Measurements from ENCODE around the gene INSC. TPM values are rescaled to one million over a fixed set of nuclear protein-coding genes. Genes with fewer than 3 reads are reported as not detected.

INSC gene
- total RNA-seq, 2 experiments from 2014 or later: 0.23 to 0.25 TPM

DNA sequence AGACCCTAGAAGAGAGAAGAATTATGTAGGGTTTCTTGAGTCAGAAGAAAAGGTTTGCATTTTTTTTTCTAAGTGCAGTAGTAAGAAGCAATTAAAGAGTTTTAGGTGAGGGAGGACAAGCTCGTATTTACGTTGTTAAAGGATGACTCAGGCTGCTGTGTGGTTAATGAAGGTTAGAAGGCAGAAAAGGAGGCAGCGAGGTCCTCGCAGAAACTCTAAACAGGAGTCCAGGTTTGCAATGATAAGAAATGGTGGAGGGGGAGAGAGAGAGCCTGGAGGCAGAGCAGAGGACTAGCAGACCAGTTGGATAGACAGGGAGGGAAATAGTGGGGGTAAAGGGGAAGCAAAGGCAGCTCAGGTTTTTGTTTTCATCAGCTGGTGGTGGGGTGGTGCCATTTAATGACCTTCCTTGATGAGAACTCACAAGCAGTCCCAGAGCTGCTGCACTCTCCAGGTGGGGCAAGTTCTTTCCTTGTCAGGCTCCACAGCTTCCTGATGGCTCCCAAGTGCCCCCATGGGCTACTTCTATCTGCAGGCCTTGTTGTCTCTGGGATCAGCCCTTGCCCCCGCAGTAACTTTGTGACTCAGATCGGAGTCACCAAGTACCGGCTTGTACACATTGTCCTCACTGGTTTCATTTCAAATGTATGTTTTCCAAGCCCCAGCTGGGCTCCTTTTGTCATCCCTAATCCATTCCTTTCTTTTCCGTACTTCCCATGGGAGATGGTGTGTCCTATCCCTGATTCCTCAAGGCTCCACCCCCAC is 8.3 kb upstream of the INSC start:
- CTCF ChIA-PET: interaction anchor here (1.2 kb wide), 1 partner anchor 31 kb away, joined by 3 read pairs; no protein-coding TSS in a partner anchor
- POLR2A ChIA-PET: no interaction called here

- ChIA-PET CTCF (no interaction called here), POLR2A (no interaction called here)
These were observed 6.8 kb upstream of the INSC start for GRCh38 chr11:15107730-15108515.

GRCh38 chr11:15108592-15109130 is 6.1 kb upstream of the INSC start:
- CTCF ChIA-PET: no interaction called here
- POLR2A ChIA-PET: no interaction called here

DNA sequence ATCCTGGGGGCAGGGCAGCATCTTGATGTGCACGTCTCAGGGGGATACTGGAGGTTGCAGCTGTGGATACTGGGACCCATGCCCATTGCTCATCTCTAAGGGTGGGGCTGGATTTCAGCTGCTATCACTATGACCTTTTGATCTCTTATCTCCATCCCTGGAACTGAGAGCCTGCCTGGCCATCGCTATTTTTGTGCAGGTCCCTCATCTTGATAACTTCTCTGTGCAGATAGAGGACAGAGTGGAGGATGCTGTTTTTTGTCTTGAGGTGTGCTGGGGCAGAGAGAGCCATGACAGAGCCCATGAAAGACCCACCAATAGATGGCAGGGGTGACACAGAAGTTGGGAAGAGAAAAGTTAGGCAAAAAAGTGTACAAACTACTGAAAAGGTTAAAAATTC is 5.1 kb upstream of the INSC start:
- CTCF ChIA-PET: no interaction called here
- POLR2A ChIA-PET: no interaction called here

DNA sequence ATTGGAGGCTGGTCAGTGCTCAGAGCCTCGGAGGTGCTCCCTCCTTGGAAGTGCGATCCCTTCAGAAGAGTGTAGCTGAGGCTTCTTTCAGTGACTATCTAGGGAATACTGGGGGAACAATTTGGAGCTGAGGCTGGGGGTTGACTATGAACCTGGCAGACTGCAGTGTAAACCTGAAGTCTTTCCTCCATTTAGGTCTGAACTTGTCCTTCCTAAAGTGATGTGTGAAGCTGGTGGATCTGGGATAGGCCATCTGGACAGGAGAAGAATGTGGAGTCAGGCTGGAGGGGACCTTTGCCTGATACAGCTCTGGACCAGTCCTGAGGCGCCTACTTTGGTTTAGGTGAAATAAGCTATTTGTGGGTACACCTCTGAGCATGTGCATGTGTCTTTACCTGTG is 3.5 kb upstream of the INSC start:
- ChIA-PET CTCF (no interaction called here), POLR2A (no interaction called here)

- POLR2A ChIA-PET: no interaction called here
- CTCF ChIA-PET: no interaction called here
These were observed 2.6 kb upstream of the INSC start for GRCh38 chr11:15112131-15112541.

DNA sequence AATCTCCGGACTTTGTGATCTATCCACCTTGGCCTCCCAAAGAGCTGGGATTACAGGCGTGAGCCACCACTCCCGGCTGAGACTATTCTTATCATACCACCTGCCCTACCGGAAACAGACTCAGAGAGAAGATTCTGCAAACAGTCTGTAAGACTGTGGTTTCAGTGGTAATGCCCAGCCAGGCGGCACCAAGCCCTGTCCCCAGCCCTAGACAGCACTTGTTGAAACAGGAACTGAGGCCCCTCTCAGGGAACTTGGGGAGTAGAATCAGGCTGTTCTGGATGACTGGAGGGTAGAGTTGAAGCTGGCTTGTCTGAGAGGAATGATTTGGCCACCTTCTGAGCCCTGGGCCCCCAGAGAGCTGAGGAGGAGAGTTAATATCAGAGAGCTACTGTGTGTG is 1.3 kb upstream of the INSC start:
- POLR2A ChIA-PET: interaction anchor here (0.7 kb wide), 1 partner anchor 1486 kb away, joined by 3 read pairs; no protein-coding TSS in a partner anchor

DNA sequence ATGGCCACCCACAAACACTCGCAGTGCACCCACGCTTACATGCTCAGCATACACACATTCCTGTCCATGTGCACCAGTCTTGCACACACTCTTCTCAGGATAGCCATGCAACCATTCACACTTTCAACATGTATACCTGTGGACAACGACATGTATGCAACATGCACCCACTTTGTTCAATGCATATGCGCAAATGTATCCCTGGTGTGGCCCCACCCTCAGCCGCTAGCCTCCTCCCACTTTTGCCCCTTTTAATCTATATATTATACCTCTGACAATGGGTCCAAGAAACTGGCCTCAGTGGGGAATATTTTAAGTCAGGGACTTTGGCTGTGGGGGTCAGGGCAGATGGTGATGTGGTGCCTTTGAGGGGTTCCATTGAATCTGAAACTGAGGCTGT is 963 bp downstream of the INSC start:
- POLR2A ChIA-PET: no interaction called here
- CTCF ChIA-PET: no interaction called here

More for the DNA sequence above, 1.3 kb upstream of the INSC start:
- CTCF ChIA-PET: interaction anchor here (1.6 kb wide), 1 partner anchor 13 kb away, joined by 6 read pairs; no protein-coding TSS in a partner anchor

- ChIA-PET CTCF (no interaction called here), POLR2A (no interaction called here)
These were observed 3.0 kb downstream of the INSC start for GRCh38 chr11:15117751-15118150.

DNA sequence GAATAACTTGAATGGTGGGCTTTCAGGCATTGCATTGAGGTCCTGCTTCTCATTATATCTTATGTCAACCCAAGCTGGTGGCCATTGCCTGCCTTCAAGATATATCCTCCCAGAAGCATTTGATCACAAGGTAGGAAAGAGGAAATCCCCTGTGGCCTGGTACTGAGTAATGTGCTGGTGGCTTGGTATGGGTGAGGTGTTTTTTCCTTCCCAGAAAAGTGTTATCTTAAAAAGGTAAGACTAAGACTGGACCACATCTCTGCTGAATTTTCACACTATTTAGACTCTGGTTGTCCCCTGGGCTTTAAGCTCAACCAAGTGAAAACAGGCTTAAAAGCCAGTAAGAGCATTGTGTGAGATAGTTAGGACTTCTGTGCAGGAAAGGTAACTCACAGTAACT is 3.7 kb downstream of the INSC start:
- ChIA-PET POLR2A (no interaction called here), CTCF (no interaction called here)

DNA sequence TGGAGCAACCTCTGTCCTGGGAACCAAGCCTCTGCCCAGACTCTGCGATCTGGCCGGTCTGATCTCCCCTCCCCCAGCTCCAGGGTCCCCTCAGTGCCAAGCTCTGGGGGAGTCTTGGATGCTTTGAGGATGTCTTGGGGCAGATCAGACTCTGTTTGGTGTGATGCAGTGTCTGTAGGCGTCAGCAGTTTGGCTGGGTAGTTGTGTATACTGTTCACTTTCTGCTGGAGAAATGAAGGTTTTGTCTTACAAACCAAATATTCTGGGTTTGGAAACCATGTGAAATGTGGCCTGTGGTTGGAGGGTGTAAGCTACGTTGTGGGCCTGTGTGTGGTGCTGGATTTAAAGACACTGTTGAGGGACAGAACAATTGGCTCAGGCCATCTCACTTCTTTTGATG is 4.6 kb downstream of the INSC start:
- POLR2A ChIA-PET: no interaction called here
- CTCF ChIA-PET: no interaction called here

DNA sequence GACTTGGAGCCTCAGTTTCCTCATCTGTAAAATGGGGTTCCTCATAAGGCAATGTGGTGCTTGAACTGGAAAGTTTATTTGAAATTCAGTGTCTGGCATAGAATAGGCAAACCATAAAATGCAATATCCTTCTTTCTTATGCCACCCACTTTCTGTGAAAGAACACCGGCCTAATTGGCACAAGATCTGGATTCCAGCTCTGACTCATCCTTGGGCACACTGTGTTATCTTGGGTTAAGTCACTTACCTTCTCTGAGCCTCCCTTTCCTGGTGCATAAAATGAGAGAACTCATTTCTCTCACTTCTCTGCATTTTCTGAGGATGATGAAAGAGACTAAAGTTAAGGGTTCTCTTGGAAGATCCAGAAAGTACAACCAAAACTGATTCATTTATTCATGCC is 5.1 kb downstream of the INSC start:
- ChIA-PET POLR2A (no interaction called here), CTCF (no interaction called here)

DNA sequence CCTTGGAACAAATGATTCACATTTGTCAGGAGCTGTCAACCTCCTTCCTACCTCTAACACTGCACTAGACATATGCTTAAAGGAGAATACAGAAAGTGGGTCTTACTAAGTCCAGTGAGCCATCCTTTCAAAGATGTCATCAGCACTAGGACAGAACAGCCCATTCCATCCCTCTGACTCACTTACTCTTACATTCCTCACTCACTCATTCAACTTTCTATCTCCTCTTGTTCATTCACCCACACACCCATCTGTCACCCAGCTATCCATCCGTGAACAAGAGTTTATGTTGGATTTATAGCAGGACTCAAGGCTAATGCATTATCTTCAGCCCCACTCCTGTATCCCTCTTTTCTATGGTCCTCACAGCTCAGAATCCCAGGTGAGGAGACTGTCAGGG is 9.1 kb downstream of the INSC start:
- ChIA-PET POLR2A (no interaction called here), CTCF (no interaction called here)

GRCh38 chr11:15124528-15124927 is 9.8 kb downstream of the INSC start:
- ChIA-PET CTCF (no interaction called here), POLR2A (no interaction called here)

GRCh38 chr11:15127341-15127740 is 12.6 kb downstream of the INSC start:
- ChIA-PET POLR2A (no interaction called here), CTCF (no interaction called here)

DNA sequence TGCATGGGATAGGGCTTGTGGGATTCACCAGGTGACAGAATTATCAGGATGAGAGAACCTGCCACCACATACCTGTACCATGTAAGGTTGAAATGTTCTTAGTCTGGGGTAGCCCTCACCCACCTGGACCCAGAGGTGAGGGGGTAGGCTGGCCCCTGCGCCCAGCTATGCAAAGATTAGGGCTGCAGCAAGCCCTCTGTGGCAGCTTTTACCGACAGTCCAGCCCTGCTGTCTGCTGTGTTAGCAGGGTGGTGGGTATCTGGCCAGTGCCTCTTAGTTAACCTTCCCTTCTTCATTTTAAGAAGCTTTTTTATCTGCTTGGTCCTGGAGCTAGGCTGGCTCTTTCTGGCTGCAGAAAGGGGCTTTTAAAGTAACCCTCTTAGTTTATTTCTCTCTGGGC is 13.9 kb downstream of the INSC start:
- ChIA-PET POLR2A (no interaction called here), CTCF (no interaction called here)

GRCh38 chr11:15136166-15136565 is 21.4 kb downstream of the INSC start:
- CTCF ChIA-PET: no interaction called here
- POLR2A ChIA-PET: no interaction called here

GRCh38 chr11:15139096-15139770 is 24.5 kb downstream of the INSC start:
- POLR2A ChIA-PET: no interaction called here
- CTCF ChIA-PET: no interaction called here

DNA sequence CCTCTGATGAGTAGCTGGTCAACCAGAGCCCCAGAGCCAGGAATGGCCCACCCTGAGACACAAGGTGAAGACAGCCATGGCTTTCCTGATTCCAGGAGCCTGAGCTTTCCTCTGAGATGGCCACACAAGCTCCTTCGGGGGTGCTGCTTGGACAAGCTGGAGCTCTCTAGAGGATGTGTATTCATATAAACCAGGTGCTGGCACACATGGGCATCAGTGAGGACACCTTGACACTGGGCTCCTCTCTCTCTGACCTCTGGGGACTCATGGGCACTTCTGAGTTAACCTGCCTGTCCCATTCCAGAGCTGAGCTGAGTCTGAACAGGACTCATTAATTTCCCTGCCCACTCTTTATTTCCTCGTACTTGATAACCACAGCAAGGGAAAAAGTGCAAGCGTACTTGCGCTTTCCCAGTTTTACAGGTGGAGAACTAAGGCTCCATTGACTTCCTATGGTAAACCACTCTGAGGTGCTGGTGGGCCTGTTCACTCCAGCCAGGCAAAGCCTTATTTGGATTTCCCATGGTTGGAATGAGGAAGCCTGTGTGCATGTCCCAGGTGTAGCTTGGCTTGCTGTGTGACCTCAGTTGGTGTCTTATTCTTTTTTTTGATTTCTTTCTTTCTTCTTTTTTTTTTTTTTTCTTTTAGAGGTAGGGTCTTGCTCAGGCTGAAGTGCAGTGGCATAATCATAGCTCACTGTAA is 25.4 kb downstream of the INSC start:
- ChIA-PET CTCF (no interaction called here), POLR2A (no interaction called here)

GRCh38 chr11:15141381-15141780 is 26.7 kb downstream of the INSC start:
- ChIA-PET POLR2A (no interaction called here), CTCF (no interaction called here)

Data from activated CD8-positive, alpha-beta memory T cell treated with anti-CD3 and anti-CD28 coated beads for 36 hours (primary cell).